ENCODE results near the gene TVP23A. TPM values are rescaled to one million over a fixed set of nuclear protein-coding genes. Genes with fewer than 3 reads are reported as not detected.
A peak's percentile ranks its signal among the peaks of the same experiment; 100 is the strongest.

TVP23A gene
- total and polyA plus RNA-seq, 2 donors (not counting 1 experiment from before 2014, with no cell fraction given) = 0.37 to 3.2 TPM

DNA sequence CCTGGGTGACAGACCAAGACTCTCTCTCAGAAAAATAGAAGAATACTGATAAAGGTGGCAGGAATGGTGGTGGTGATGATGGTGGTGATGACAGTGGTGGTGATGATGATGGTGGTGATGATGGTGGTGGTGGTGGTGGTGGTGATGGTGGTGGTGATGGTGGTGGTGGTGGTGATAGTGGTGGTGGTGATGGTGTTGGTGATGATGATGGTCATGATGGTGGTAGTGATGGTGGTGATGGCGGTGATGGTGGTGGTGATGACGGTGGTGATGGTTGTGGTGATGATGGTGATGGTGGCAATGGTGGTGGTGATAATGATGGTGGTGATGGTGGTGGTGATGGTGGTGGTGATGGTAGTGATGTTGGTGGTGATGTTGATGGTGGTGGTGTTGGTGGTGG is 40.4 kb upstream of the TVP23A start:
- ChIA-PET CTCF (interaction anchor here (0.7 kb wide), 1 partner anchor 109 kb away, joined by 3 read pairs; no protein-coding TSS in a partner anchor), POLR2A (no interaction called here)
- H3K27me3 ChIP-seq (replicated peaks in 1 of 4; ENCODE audit: control extremely low read depth in 1 of 4, control insufficient read depth in 3 of 4, insufficient read depth in 4 of 4, low read length in 3 of 4) = no peaks in the 10 kb centered on the region
- intact Hi-C loops (cut with micrococcal nuclease) = no loop called here
- no peak overlapping the region for H3K4me2 ChIP-seq (replicated peaks; ENCODE audit: low read depth, low read length, poor library complexity, severe bottlenecking)
- peaks cover 2 to 12% (median 3%) of the 10 kb centered on the region in 3 donors for H3K9me3 ChIP-seq (ENCODE audit: control extremely low read depth in 1 of 3, control insufficient read depth in 2 of 3, insufficient read depth in 1 of 3, low read length in 2 of 3)
- Mint-ChIP-seq H3K4me1 (peaks cover 34% of the 10 kb centered on the region), H3K27ac (no peak overlapping the region), H3K9me3 (ENCODE audit: insufficient read depth) (no peaks in the 10 kb centered on the region), H3K4me3 (no peak overlapping the region), H3K27me3 (no peaks in the 10 kb centered on the region)
- no peaks in the 10 kb centered on the region for H4K20me1 ChIP-seq (ENCODE audit: control insufficient read depth, insufficient read depth, low read length, poor library complexity, severe bottlenecking)
- no peak for TF ChIP-seq EZH2 (IDR thresholded peaks at IDR 0.05; ENCODE audit: borderline replicate concordance, insufficient read depth, low read depth, low read length, poor library complexity, severe bottlenecking)
- TF ChIP-seq, protein P1, sequence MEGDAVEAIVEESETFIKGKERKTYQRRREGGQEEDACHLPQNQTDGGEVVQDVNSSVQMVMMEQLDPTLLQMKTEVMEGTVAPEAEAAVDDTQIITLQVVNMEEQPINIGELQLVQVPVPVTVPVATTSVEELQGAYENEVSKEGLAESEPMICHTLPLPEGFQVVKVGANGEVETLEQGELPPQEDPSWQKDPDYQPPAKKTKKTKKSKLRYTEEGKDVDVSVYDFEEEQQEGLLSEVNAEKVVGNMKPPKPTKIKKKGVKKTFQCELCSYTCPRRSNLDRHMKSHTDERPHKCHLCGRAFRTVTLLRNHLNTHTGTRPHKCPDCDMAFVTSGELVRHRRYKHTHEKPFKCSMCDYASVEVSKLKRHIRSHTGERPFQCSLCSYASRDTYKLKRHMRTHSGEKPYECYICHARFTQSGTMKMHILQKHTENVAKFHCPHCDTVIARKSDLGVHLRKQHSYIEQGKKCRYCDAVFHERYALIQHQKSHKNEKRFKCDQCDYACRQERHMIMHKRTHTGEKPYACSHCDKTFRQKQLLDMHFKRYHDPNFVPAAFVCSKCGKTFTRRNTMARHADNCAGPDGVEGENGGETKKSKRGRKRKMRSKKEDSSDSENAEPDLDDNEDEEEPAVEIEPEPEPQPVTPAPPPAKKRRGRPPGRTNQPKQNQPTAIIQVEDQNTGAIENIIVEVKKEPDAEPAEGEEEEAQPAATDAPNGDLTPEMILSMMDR (IDR thresholded peaks at IDR 0.05) = no peak
- H3K36me3 ChIP-seq (replicated peaks in 1 of 2; ENCODE audit: control extremely low read depth in 1 of 2, control insufficient read depth in 1 of 2, extremely low read depth in 1 of 2, insufficient read depth in 2 of 2, low read length in 1 of 2) = peaks cover 0 to 4% of the 10 kb centered on the region in 2 experiments
- peaks cover 13 to 14% of the 10 kb centered on the region in 2 donors for H3K4me1 ChIP-seq (ENCODE audit: control insufficient read depth in 2 of 2, insufficient read depth in 2 of 2, low read length in 2 of 2)
- H3K27ac ChIP-seq (ENCODE audit: low read length in 2 of 2) = no peak overlapping the region
- no peak overlapping the region for H2AFZ ChIP-seq (ENCODE audit: insufficient read depth, low read depth, low read length, poor library complexity, severe bottlenecking)
- 100% methylated on average over 2 of the region's 2 CpGs for WGBS (ENCODE audit: insufficient coverage)
- H3K79me2 ChIP-seq (ENCODE audit: control insufficient read depth, insufficient read depth, low read length) = no peaks in the 10 kb centered on the region
- no peak overlapping the region for H3K9ac ChIP-seq (ENCODE audit: low read length)
- H3K4me3 ChIP-seq (ENCODE audit: control extremely low read depth in 1 of 5, extremely low read depth in 1 of 5, insufficient read depth in 1 of 5, low read depth in 2 of 5, low read length in 4 of 5) = no peak overlapping the region
- DNase-seq (no peak), ATAC-seq (ENCODE audit: low read depth) (no peak)

DNA sequence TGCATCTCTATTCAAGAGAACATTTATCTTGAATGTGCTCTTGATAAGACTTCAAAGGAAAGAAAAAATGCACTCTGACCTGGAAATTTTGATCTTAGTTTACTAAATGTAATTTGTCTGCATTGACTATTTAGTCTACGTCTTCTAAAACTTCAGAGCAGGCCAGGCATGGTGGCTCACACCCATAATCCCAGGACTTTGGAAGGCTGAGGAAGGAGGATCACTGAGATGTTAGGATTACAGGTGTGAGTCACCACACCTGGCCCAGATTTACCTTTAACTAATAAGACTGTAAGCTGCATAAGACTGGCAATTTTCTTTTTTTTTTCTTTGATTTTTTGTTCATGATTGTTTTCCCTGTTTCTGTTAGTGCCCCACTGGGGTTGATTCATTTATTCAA is 39.6 kb upstream of the TVP23A start:
- Histone ChIP-seq H2AFZ (ENCODE audit: insufficient read depth, low read depth, low read length, poor library complexity, severe bottlenecking) (no peak overlapping the region), H3K27ac (ENCODE audit: low read length in 2 of 2) (no peak overlapping the region), H3K79me2 (ENCODE audit: control insufficient read depth, insufficient read depth, low read length) (no peaks in the 10 kb centered on the region), H3K27me3 (replicated peaks in 1 of 4; ENCODE audit: control extremely low read depth in 1 of 4, control insufficient read depth in 3 of 4, insufficient read depth in 4 of 4, low read length in 3 of 4) (no peaks in the 10 kb centered on the region), H3K4me3 (ENCODE audit: control extremely low read depth in 1 of 5, extremely low read depth in 1 of 5, insufficient read depth in 1 of 5, low read depth in 2 of 5, low read length in 4 of 5) (no peak overlapping the region), H3K9me3 (ENCODE audit: control extremely low read depth in 1 of 3, control insufficient read depth in 2 of 3, insufficient read depth in 1 of 3, low read length in 2 of 3) (peaks cover 1 to 12% (median 3%) of the 10 kb centered on the region in 3 donors), H3K4me2 (replicated peaks; ENCODE audit: low read depth, low read length, poor library complexity, severe bottlenecking) (no peak overlapping the region), H3K9ac (ENCODE audit: low read length) (no peak overlapping the region), H3K36me3 (replicated peaks in 1 of 2; ENCODE audit: control extremely low read depth in 1 of 2, control insufficient read depth in 1 of 2, extremely low read depth in 1 of 2, insufficient read depth in 2 of 2, low read length in 1 of 2) (peaks cover 0 to 4% of the 10 kb centered on the region in 2 experiments), H3K4me1 (ENCODE audit: control insufficient read depth in 2 of 2, insufficient read depth in 2 of 2, low read length in 2 of 2) (peaks cover 13 to 14% of the 10 kb centered on the region in 2 donors), H4K20me1 (ENCODE audit: control insufficient read depth, insufficient read depth, low read length, poor library complexity, severe bottlenecking) (no peaks in the 10 kb centered on the region)
- ChIA-PET CTCF (interaction anchor here (0.7 kb wide), 1 partner anchor 108 kb away, joined by 3 read pairs; no protein-coding TSS in a partner anchor), POLR2A (interaction anchor here (0.5 kb wide), 1 partner anchor 12 kb away, joined by 3 read pairs; no protein-coding TSS in a partner anchor)
- Mint-ChIP-seq H3K27ac (peak overlapping the region; percentile 72), H3K4me1 (peaks cover 29% of the 10 kb centered on the region), H3K27me3 (no peaks in the 10 kb centered on the region), H3K4me3 (no peak overlapping the region), H3K9me3 (ENCODE audit: insufficient read depth) (no peaks in the 10 kb centered on the region)
- no peak for TF ChIP-seq EZH2 (IDR thresholded peaks at IDR 0.05; ENCODE audit: borderline replicate concordance, insufficient read depth, low read depth, low read length, poor library complexity, severe bottlenecking)
- TF ChIP-seq, protein P1 (IDR thresholded peaks at IDR 0.05) = no peak
- DNase-seq (no peak), ATAC-seq (ENCODE audit: low read depth) (no peak)
- intact Hi-C loops (cut with micrococcal nuclease) = no loop called here
- WGBS (ENCODE audit: insufficient coverage) = no CpG with 5 or more reads among the region's 1 CpG
